GM12891 (cell line): ENCODE measurements around the gene MLLT10.

Source experiments
- POLR2A ChIP-seq: IDR thresholded peaks from 2 replicates; pipeline ENCODE4 v1.6.1; 2011; ENCODE audit warnings: low read depth, low read length, control low read depth
- SPI1 ChIP-seq: IDR thresholded peaks from 2 replicates; pipeline ENCODE4 v1.6.1; 2011; ENCODE audit warnings: low read depth, low read length, control low read depth

GRCh38 chr10:21675157-21675796, 141.2 kb downstream of the MLLT10 start:
- TF ChIP-seq POLR2A = no peak
- no peak for TF ChIP-seq SPI1
